K562 (cell line): ENCODE measurements around the gene CCDC28B. TPM values are rescaled to one million over a fixed set of nuclear protein-coding genes. Genes with fewer than 3 reads are reported as not detected.

ENCODE experiments used
- ESRRB ChIP-seq: fragments of 250-450 bp; sonication (Bioruptor Pico); IDR thresholded peaks from 2 replicates; pipeline ENCODE4 v1.5.0; 2020; ENCODE audit warnings: mild to moderate bottlenecking, moderate library complexity, borderline replicate concordance
- ETS1 ChIP-seq: conservative IDR thresholded peaks from 2 replicates; pipeline ENCODE4 v1.6.1; 2011; ENCODE audit warnings: low read depth, mild to moderate bottlenecking, low read length; ENCODE audit not compliant: control insufficient read depth
- GABPA ChIP-seq: fragments of 200-800 bp; sonication (Bioruptor generic); conservative IDR thresholded peaks from 2 replicates; pipeline ENCODE4 v1.6.1; 2016; ENCODE audit warnings: low read depth, missing genetic modification characterization, missing compliant biosample characterization
- HMGN3 ChIP-seq: IDR thresholded peaks from 2 replicates; pipeline ENCODE4 v1.6.1; 2011; ENCODE audit warnings: borderline replicate concordance, low read depth, mild to moderate bottlenecking, mixed read lengths, low read length; ENCODE audit not compliant: insufficient read length; ENCODE audit errors: extremely low read depth
- KDM4B ChIP-seq, 2 experiments: fragments of 450-650 bp in 1 of 2; sonication (generic) in 1 of 2; IDR thresholded peaks; 2 replicates each; pipeline ENCODE4 v1.6.1; 2016 to 2017; ENCODE audit warnings: borderline replicate concordance in 2 of 2, antibody characterized with exemption in 1 of 2, low read depth in 1 of 2, mild to moderate bottlenecking in 1 of 2
- NBN ChIP-seq: fragments of 450-650 bp; IDR thresholded peaks from 2 replicates; pipeline ENCODE4 v1.6.1; 2016; ENCODE audit warnings: low read depth, mild to moderate bottlenecking
- NR2C2 ChIP-seq, 2 experiments: fragments of 200-800 bp in 1 of 2; sonication (Bioruptor generic) in 1 of 2; sonication (generic) in 1 of 2; formaldehyde crosslinking in 1 of 2; IDR thresholded peaks; 2 replicates each; pipeline versions ENCODE4 v1.6.1 to v1.8.0; 2016 to 2022; ENCODE audit warnings: mild to moderate bottlenecking in 1 of 2, missing compliant biosample characterization in 1 of 2, missing genetic modification characterization in 1 of 2, missing genetic modification reagents in 1 of 2
- PHTF2 ChIP-seq: fragments of 250-450 bp; sonication (Bioruptor Pico); IDR thresholded peaks from 2 replicates; pipeline ENCODE4 v1.5.0; 2021; ENCODE audit warnings: mild to moderate bottlenecking
- POLR2AphosphoS2 ChIP-seq: IDR thresholded peaks from 2 replicates; pipeline ENCODE4 v1.6.1; 2012; ENCODE audit warnings: low read length, improper control_type of control experiment
- POLR3G ChIP-seq: IDR thresholded peaks from 2 replicates; pipeline ENCODE4 v1.6.1; 2011; ENCODE audit not compliant: insufficient read length, insufficient replicate concordance; ENCODE audit errors: extremely low read depth
- SMC3 ChIP-seq: conservative IDR thresholded peaks from 2 replicates; pipeline ENCODE4 v1.6.1; 2011; ENCODE audit warnings: low read depth, low read length, improper control_type of control experiment; ENCODE audit not compliant: insufficient read depth
- SREBF1 ChIP-seq: fragments of 150-350 bp; IDR thresholded peaks from 2 replicates; pipeline ENCODE4 v1.6.1; 2014; ENCODE audit warnings: antibody characterized with exemption, low read depth, low read length, borderline replicate concordance
- STAG1 ChIP-seq: sonication (generic); formaldehyde crosslinking; IDR thresholded peaks from 2 replicates; pipeline ENCODE4 v1.5.0; 2020; ENCODE audit warnings: missing genetic modification reagents, borderline replicate concordance
- ZBTB49 ChIP-seq: sonication (generic); formaldehyde crosslinking; IDR thresholded peaks from 2 replicates; pipeline ENCODE4 v1.8.0; 2022; ENCODE audit warnings: missing genetic modification reagents, mild to moderate bottlenecking, borderline replicate concordance
- ZFP1 ChIP-seq: fragments of 450-650 bp; formaldehyde crosslinking; IDR thresholded peaks from 2 replicates; pipeline ENCODE4 v1.4.0; 2020; ENCODE audit warnings: mild to moderate bottlenecking, mixed read lengths
- ZNF609 ChIP-seq: sonication (generic); formaldehyde crosslinking; IDR thresholded peaks from 2 replicates; pipeline ENCODE4 v1.8.1; 2023; ENCODE audit warnings: missing genetic modification reagents, mild to moderate bottlenecking, borderline replicate concordance
- polyA plus RNA-seq, 8 experiments: library from polyadenylated mRNA; depleted of rRNA in 4 of 8; stranded (reverse) in 5 of 8; unstranded in 3 of 8; fragments of >200 nt; fragmentation: Nextera tagmentation in 2 of 8; fragmentation: Illumina TruSeq in 1 of 8; extraction: Ambion mirVana in 2 of 8; extraction: Trizol in 1 of 8; gene quantifications; 2 replicates each; pipeline versions ENCODE4 v1.2.1 to v1.2.3, GENCODE V29; 2011 to 2014; ENCODE audit warnings: inconsistent platforms in 1 of 8, missing spikeins in 1 of 8
- total RNA-seq, 7 experiments: library from RNA; depleted of rRNA in 6 of 7; stranded (reverse); fragments of >200 nt in 6 of 7; fragmentation: Illumina TruSeq in 2 of 7; extraction: Trizol in 2 of 7; gene quantifications; 2 replicates each; pipeline versions ENCODE4 v1.2.1 to v1.2.3, GENCODE V29; 2011 to 2021; ENCODE audit warnings: low replicate concordance in 1 of 7

The CCDC28B gene
- total and polyA plus RNA-seq, 9 of the 15 experiments (the other 6 are each of a cell fraction or from before 2014, with no cell fraction given): 5.7 to 54.5 (median 31.7) TPM

- TF ChIP-seq ZNF609 (CRISPR knock-in tag): no peak
- peak; percentile 79 for TF ChIP-seq HMGN3
- TF ChIP-seq ZFP1 (CRISPR knock-in tag): no peak
- TF ChIP-seq NR2C2 (CRISPR knock-in tag; IDR thresholded peaks at IDR 0.05): peak; percentile 35; the same call in 1 of the 2 replicates
- no peak for TF ChIP-seq NR2C2 (tag; IDR thresholded peaks at IDR 0.05)
- TF ChIP-seq KDM4B (IDR thresholded peaks at IDR 0.05; ENCODE audit: borderline replicate concordance in 2 of 2, low read depth in 1 of 2): peak in 1 of 2 experiments; percentile 71; a peak in 1 of 4 replicates
- TF ChIP-seq ETS1: peak; percentile 74; the same call in 1 of the 2 replicates
- no peak for TF ChIP-seq NBN
- no peak for TF ChIP-seq PHTF2 (CRISPR knock-in tag)
- TF ChIP-seq SMC3: peak; percentile 3; the same call in 1 of the 2 replicates
- TF ChIP-seq POLR3G: no peak
- no peak for TF ChIP-seq ESRRB (CRISPR knock-in tag)
- no peak for TF ChIP-seq STAG1 (CRISPR knock-in tag)
- TF ChIP-seq GABPA: no peak
- peak; percentile 92; the same call in 1 of the 2 replicates for TF ChIP-seq POLR2AphosphoS2
- no peak for TF ChIP-seq ZBTB49 (CRISPR knock-in tag)
- TF ChIP-seq SREBF1: no peak
Observed at GRCh38 chr1:32205401-32206370, 5.3 kb downstream of the CCDC28B start, which contains the start of gene IQCC (continued).
